RWPE2 (cell line): ENCODE measurements around the gene DDC.

ENCODE experiments used
- ATAC-seq: fragments of 200-7000 bp; cut with Tn5 transposase; 3 replicates; pipeline ENCODE4 v1.9.1; 2021; ENCODE audit warnings: low read depth
- DNase-seq: peaks from one replicate; pipeline ENCODE4 v3.0.0-alpha.2; 2020; ENCODE audit warnings: low spot score
- H3K27ac ChIP-seq: fragments of 450-650 bp; 2 replicates; pipeline ENCODE4 v1.5.1; 2017; ENCODE audit warnings: mild to moderate bottlenecking; ENCODE audit not compliant: poor library complexity, severe bottlenecking
- H3K27me3 ChIP-seq: fragments of 250-450 bp; sonication (Bioruptor Pico); 2 replicates; pipeline ENCODE4 v1.5.1; 2021; ENCODE audit warnings: mild to moderate bottlenecking, moderate library complexity; ENCODE audit not compliant: insufficient read depth, poor library complexity, severe bottlenecking
- H3K36me3 ChIP-seq: fragments of 250-450 bp; sonication (Bioruptor Pico); 2 replicates; pipeline ENCODE4 v1.5.1; 2020; ENCODE audit warnings: low read depth, mild to moderate bottlenecking, moderate library complexity
- H3K4me1 ChIP-seq: fragments of 250-450 bp; sonication (Bioruptor Pico); 2 replicates; pipeline ENCODE4 v1.5.1; 2021; ENCODE audit warnings: mild to moderate bottlenecking, moderate library complexity; ENCODE audit not compliant: insufficient read depth, poor library complexity, severe bottlenecking
- H3K4me3 ChIP-seq: fragments of 250-450 bp; sonication (Bioruptor Pico); 2 replicates; pipeline ENCODE4 v1.5.1; 2021; ENCODE audit warnings: mild to moderate bottlenecking, moderate library complexity; ENCODE audit not compliant: severe bottlenecking
- H3K9me3 ChIP-seq: fragments of 250-450 bp; sonication (Bioruptor Pico); 2 replicates; pipeline ENCODE4 v1.5.1; 2021; ENCODE audit warnings: mild to moderate bottlenecking, moderate library complexity; ENCODE audit not compliant: severe bottlenecking
- TF ChIP-seq, protein P1 (sequence below): fragments of 450-650 bp; IDR thresholded peaks from one replicate; pipeline ENCODE4 v1.5.1; 2017; ENCODE audit warnings: mild to moderate bottlenecking, moderate library complexity; ENCODE audit not compliant: poor library complexity, severe bottlenecking

DDC gene

DNA sequence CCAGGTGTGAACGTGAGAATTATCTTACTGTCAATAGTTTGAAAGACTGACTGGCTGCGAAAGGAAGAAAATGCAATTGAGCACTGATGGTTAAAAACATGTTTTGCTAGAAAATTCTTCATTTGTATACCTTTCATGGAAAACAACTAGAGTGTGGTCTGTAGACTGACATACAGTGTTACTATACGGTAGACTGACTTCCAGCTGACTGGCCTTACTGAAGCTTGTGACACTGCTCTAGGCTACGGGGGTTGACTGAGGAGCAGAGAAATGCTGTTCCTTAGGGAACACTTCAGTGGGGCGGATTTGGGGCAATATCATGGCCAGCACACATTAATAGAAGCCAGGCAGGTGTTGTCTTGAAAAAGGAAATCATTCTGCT, 25.9 kb upstream of the DDC start:
- Histone ChIP-seq H3K9me3 (no peaks in the 10 kb centered on the region), H3K27me3 (no peaks in the 10 kb centered on the region), H3K27ac (no peak overlapping the region), H3K4me3 (no peak overlapping the region), H3K36me3 (0 out of 2 replicates have a peak, but pooled peaks cover 10% of the 10 kb centered on the region), H3K4me1 (no peaks in the 10 kb centered on the region)
- ATAC-seq = no peak
- TF ChIP-seq, protein P1, sequence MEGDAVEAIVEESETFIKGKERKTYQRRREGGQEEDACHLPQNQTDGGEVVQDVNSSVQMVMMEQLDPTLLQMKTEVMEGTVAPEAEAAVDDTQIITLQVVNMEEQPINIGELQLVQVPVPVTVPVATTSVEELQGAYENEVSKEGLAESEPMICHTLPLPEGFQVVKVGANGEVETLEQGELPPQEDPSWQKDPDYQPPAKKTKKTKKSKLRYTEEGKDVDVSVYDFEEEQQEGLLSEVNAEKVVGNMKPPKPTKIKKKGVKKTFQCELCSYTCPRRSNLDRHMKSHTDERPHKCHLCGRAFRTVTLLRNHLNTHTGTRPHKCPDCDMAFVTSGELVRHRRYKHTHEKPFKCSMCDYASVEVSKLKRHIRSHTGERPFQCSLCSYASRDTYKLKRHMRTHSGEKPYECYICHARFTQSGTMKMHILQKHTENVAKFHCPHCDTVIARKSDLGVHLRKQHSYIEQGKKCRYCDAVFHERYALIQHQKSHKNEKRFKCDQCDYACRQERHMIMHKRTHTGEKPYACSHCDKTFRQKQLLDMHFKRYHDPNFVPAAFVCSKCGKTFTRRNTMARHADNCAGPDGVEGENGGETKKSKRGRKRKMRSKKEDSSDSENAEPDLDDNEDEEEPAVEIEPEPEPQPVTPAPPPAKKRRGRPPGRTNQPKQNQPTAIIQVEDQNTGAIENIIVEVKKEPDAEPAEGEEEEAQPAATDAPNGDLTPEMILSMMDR = no peak
- no peak for DNase-seq

DNA sequence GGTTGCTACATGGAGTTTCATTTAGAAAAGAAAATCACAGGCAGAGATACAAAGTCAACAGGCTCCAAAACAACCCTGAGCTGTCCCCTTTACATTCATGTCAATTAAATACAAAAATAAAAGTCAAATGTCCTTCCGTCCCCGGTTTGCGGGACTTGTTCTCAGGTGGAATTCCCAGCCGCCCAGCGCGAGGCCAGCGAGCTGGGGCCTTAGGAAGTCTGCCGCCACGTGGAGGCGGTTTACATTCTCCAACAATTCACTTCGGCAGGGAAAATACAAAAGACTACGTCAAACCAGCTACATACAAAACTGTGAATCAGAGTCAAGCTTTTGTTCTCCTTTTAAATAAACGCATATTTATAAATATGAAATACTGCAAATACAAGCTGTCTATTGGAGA, 25.3 kb upstream of the DDC start:
- Histone ChIP-seq H3K27ac (no peak overlapping the region), H3K27me3 (no peaks in the 10 kb centered on the region), H3K4me1 (peaks cover 1% of the 10 kb centered on the region), H3K36me3 (0 out of 2 replicates have a peak, but pooled peaks cover 4% of the 10 kb centered on the region), H3K4me3 (no peak overlapping the region), H3K9me3 (no peaks in the 10 kb centered on the region)
- TF ChIP-seq, protein P1 = no peak
- ATAC-seq (no peak), DNase-seq (no peak)

DNA sequence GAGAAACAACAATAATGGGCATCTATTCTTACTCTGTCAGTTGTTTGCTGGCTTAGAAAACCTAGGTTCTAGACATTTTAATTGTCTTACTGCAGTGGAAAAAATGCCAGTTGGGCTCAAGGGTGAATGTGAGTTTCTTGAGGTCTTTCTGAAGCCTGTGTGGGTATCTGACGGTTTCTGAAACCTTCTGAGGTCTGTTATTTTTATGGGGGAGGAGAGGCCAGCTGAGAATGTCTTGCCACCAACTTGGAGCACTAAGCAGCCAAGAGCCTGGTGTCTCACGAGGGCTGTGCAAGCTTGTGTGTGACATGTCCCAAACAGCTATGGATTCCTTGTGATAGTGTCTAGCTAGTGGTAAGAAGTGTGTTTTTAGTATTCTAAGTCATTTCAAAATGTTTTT, 24.2 kb upstream of the DDC start:
- H3K27ac ChIP-seq = no peak overlapping the region
- ATAC-seq = no peak

DNA sequence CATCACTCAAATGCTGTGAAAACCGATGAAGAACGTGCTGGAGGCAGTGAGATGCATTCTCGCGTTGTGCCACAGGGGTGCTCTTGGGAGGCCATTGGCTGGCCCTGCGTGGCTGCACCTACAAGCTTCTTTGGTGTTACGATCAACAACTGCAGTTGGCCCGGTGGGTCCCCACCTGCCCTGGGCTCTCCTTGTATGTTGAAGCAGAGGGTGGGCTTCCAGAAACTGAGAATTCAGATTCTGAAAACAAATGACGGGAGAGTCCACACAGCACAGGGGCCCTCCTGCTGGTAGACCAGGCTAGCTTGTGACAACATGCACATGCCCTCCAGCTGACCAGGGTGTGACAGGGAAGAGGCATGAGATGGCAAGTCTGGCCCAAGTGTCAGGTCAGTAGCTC, 23.7 kb upstream of the DDC start:
- Histone ChIP-seq H3K27me3 (no peaks in the 10 kb centered on the region), H3K9me3 (no peaks in the 10 kb centered on the region), H3K4me1 (peaks cover 10% of the 10 kb centered on the region), H3K4me3 (no peak overlapping the region), H3K27ac (no peak overlapping the region), H3K36me3 (no peaks in the 10 kb centered on the region)
- DNase-seq (no peak), ATAC-seq (no peak)
- TF ChIP-seq, protein P1 = no peak

More for the DNA sequence above, 24.2 kb upstream of the DDC start:
- no peak for DNase-seq
- H3K4me3 ChIP-seq = no peak overlapping the region
- no peaks in the 10 kb centered on the region for H3K36me3 ChIP-seq
- no peaks in the 10 kb centered on the region for H3K27me3 ChIP-seq
- peaks cover 10% of the 10 kb centered on the region for H3K4me1 ChIP-seq
- H3K9me3 ChIP-seq = no peaks in the 10 kb centered on the region
- TF ChIP-seq, protein P1 = no peak

DNA sequence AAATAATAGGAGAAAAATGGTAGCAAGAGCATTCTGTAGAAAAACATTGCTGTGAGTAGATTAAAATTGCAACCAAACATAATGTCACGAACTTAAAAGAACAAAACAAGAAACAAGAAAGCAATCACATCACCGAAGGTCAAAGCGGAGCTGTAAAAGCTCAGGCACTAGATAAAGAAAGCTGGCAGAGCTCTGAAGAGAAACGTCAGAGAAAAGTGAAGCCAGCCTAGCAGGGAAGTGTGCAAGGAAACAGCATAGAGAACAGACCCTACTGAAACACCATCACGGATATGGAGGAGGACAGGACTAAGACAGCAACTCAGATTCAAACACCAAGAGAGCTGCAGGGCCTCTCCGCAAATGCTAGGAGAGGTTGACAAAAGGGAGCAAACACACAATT, 22.5 kb upstream of the DDC start:
- TF ChIP-seq, protein P1 = no peak
- Histone ChIP-seq H3K4me3 (no peak overlapping the region), H3K4me1 (peaks cover 10% of the 10 kb centered on the region), H3K27ac (no peak overlapping the region), H3K9me3 (no peaks in the 10 kb centered on the region), H3K27me3 (no peaks in the 10 kb centered on the region), H3K36me3 (no peaks in the 10 kb centered on the region)
- ATAC-seq (no peak), DNase-seq (no peak)
